Measurements from ENCODE around the gene COX8A. TPM values are rescaled to one million over a fixed set of nuclear protein-coding genes. Genes with fewer than 3 reads are reported as not detected.

Gene COX8A
- total RNA-seq, 1 experiment from 2014 or later: 461 TPM

DNA sequence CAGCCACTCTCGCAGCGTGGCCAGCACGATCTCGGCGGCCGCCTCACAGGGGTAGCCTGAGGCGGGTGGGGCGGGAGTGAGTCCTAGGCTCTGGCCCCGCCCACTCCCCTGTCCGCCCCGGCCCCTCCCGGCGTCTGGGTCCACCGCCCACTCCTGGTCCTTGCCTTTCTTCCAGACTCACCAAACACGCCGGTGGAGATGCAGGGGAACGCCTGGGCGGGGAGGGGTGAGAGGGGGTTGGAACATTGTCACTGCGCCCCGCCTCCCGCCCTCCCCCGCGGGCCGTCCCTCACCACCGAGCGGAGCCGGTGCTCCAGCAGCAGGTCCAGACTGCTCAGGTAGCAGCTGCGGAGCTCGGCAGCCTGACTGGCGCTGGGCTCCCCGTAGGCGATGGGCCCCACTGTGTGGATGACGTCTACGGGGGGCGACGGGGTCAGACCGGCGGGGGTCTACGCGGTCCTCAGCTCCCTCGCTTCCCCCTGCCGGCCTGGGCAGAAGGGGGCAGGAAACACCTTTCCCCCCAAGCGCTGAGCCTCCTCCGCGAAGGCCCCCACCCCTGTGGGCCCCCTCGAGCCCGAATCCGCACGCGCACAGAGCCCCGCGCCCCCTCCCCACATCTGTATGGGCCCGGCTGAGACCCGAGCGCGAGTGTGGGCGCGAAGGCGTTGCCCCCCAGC, 25.1 kb downstream of the COX8A start:
- POLR2A ChIA-PET: interaction anchor here (1.6 kb wide), 1 partner anchor 12 kb away, joined by 4 read pairs; no protein-coding TSS in a partner anchor
- no TSS peak for BruUV-seq (replicated peaks)
- Mint-ChIP-seq H3K27me3 (ENCODE audit: insufficient read depth, unreplicated experiment) (no peaks in the 10 kb centered on the region), H3K27ac (ENCODE audit: low read depth, unreplicated experiment) (no peak overlapping the region), H3K4me1 (ENCODE audit: insufficient read depth, unreplicated experiment) (no peaks in the 10 kb centered on the region), H3K36me3 (ENCODE audit: insufficient read depth, unreplicated experiment) (peaks cover 38% of the 10 kb centered on the region), H3K4me3 (ENCODE audit: unreplicated experiment) (no peak overlapping the region), H3K9me3 (ENCODE audit: unreplicated experiment) (no peaks in the 10 kb centered on the region)
- TF ChIP-seq, protein P1, sequence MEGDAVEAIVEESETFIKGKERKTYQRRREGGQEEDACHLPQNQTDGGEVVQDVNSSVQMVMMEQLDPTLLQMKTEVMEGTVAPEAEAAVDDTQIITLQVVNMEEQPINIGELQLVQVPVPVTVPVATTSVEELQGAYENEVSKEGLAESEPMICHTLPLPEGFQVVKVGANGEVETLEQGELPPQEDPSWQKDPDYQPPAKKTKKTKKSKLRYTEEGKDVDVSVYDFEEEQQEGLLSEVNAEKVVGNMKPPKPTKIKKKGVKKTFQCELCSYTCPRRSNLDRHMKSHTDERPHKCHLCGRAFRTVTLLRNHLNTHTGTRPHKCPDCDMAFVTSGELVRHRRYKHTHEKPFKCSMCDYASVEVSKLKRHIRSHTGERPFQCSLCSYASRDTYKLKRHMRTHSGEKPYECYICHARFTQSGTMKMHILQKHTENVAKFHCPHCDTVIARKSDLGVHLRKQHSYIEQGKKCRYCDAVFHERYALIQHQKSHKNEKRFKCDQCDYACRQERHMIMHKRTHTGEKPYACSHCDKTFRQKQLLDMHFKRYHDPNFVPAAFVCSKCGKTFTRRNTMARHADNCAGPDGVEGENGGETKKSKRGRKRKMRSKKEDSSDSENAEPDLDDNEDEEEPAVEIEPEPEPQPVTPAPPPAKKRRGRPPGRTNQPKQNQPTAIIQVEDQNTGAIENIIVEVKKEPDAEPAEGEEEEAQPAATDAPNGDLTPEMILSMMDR (IDR thresholded peaks at IDR 0.05; ENCODE audit: unreplicated experiment): no peak
- CTCF ChIA-PET: interaction anchor here (0.7 kb wide), 2 partner anchors 150 to 162 kb away, joined by 3 to 4 read pairs; no protein-coding TSS in a partner anchor
- DNase-seq (ENCODE audit: unreplicated experiment): no peak
- intact Hi-C loops (cut with micrococcal nuclease): loop anchor here (1.0 kb wide), 1 partner anchor 147 kb away; no protein-coding TSS in a partner anchor

DNA sequence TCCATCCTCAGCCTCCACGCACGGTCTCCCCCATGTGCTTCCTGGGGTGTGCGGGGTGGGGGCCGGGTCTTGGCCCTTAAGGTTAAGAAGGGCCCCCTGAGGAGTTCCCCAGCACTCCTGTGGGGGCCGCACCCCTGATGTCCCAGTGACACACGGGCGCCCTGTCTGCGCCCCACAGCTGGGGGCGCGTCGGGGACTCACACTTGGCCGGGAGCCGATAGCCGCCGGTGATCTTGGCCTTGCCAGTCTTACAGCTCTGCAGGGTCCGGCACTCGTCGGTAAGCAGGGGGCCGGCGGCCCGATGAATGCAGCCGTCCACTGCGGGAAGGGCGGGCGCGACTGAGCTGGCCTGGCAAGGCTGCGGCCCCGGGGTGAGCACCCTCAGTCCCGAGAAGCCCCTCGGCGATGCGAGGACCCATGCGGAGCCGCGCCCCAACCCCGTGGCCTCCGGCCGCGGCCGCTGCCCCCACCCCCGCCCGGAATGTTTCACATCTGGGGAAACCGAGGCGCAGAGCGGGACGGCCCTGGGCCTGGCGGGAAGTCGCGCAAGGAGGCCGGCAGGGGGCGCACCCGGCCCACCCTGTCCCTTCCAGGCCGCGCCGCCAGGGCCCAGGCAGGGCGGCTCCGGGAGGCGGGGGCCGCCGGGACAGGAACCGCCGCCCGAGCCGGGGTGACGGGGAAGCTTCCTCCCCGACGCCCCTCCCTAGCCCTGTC, 25.8 kb downstream of the COX8A start:
- H3K27ac Mint-ChIP-seq (ENCODE audit: low read depth, unreplicated experiment): no peak overlapping the region
- no TSS peak for BruUV-seq (replicated peaks)
- no peaks in the 10 kb centered on the region for H3K9me3 Mint-ChIP-seq (ENCODE audit: unreplicated experiment)
- no peaks in the 10 kb centered on the region for H3K27me3 Mint-ChIP-seq (ENCODE audit: insufficient read depth, unreplicated experiment)
- peaks cover 31% of the 10 kb centered on the region for H3K36me3 Mint-ChIP-seq (ENCODE audit: insufficient read depth, unreplicated experiment)
- intact Hi-C loops (cut with micrococcal nuclease): loop anchor here (1.0 kb wide), 1 partner anchor 146 kb away; no protein-coding TSS in a partner anchor
- H3K4me3 Mint-ChIP-seq (ENCODE audit: unreplicated experiment): no peak overlapping the region
- no peaks in the 10 kb centered on the region for H3K4me1 Mint-ChIP-seq (ENCODE audit: insufficient read depth, unreplicated experiment)
- ChIA-PET POLR2A (no interaction called here), CTCF (interaction anchor here (0.5 to 1.2 kb wide), 4 partner anchors 75 to 149 kb away, joined by 3 to 4 read pairs (median 4); no protein-coding TSS in a partner anchor)
- TF ChIP-seq, protein P1 (IDR thresholded peaks at IDR 0.05; ENCODE audit: unreplicated experiment): peak; percentile 29
- no peak for DNase-seq (ENCODE audit: unreplicated experiment)

DNA sequence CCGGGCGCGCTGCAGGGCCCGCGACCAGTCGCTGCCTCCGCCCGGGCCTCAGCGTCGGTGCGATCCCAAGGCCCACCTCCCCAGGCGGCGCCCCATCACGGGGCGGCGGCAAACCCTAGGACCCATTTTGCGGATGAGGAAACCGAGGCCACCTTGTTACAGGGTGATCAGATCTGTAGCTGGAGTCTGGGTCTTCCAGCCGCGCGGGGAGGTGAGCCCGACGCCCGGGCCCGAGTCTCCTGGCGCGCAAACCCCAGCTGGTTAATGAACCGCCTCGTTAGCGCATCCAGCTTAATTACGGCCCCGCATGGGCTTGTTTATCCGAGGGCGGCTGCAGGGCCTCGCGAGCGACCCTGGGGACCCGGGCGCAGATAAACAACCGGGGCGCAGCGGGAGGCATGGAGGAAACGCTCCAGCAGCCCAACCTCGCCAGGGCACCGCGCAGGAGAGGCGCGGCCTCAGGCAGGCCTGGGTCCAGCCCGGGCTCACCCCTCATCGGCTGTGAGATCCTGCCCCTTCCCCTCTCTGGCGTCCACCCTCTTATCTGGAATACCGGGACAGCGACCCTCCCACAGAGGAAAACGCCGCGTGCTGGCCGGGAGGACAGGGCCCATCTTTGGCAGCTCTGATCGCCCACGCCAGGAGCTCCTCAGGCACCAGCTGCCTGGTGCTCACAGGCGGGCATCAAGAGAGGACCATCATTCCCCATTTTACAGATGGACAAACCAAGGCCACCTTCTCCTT, 26.5 kb downstream of the COX8A start:
- CTCF ChIA-PET: interaction anchor here (0.5 to 1.2 kb wide), 4 partner anchors 74 to 148 kb away, joined by 3 to 4 read pairs (median 4); no protein-coding TSS in a partner anchor
- no TSS peak for BruUV-seq (replicated peaks)
- Mint-ChIP-seq H3K36me3 (ENCODE audit: insufficient read depth, unreplicated experiment) (peaks cover 23% of the 10 kb centered on the region), H3K4me1 (ENCODE audit: insufficient read depth, unreplicated experiment) (no peaks in the 10 kb centered on the region), H3K27me3 (ENCODE audit: insufficient read depth, unreplicated experiment) (no peaks in the 10 kb centered on the region), H3K4me3 (ENCODE audit: unreplicated experiment) (no peak overlapping the region), H3K9me3 (ENCODE audit: unreplicated experiment) (no peaks in the 10 kb centered on the region), H3K27ac (ENCODE audit: low read depth, unreplicated experiment) (no peak overlapping the region)
- POLR2A ChIA-PET: interaction anchor here (0.7 to 1.8 kb wide), 2 partner anchors 13 to 284 kb away, joined by 3 to 6 read pairs; no protein-coding TSS in a partner anchor
- DNase-seq (ENCODE audit: unreplicated experiment): no peak
- TF ChIP-seq, protein P1 (IDR thresholded peaks at IDR 0.05; ENCODE audit: unreplicated experiment): no peak
- intact Hi-C loops (cut with micrococcal nuclease): loop anchor here (1.0 kb wide), 1 partner anchor 145 kb away; no protein-coding TSS in a partner anchor
